ENCODE data around the gene NTN1. TPM values are rescaled to one million over a fixed set of nuclear protein-coding genes. Genes with fewer than 3 reads are reported as not detected.

NTN1 gene
- total RNA-seq, 1 experiment from 2014 or later: 4.2 TPM

DNA sequence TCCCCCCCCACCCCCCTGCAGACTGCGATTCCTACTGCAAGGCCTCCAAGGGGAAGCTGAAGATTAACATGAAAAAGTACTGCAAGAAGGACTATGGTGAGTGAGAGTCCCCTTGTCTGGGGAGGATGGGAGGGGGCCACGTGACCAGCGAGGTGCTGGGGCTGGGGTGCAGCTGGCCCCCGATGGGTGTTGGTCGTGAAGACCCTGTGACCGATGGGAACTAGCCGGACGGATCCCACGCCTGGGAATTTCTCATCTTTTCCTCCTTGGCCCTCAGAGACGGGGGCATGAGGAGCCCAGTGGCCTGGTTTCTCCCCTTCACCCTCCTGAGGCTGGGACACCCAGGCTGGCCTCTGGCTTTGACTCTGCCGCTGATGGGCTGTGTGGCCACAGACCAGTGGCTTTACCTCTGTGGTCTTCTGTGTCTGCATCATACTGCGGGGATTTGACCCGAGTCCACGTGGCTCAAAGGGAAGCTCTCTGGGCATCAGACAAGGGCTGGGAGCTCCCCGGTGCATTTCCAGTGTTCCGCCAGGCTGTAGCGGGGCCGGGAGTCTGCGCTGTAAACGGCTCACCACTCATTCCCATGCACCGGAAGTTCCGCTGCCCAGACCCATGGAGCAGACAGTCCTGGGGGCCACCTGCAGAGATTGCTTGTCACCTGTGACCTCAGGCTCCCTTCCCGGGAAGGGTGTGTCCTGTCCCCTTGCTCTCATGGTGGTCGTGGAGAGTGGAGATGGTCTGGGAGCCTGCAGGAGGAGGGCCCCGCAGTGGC lies 200.0 kb downstream of the NTN1 start:
- H3K36me3 ChIP-seq (ENCODE audit: control insufficient read depth in 1 of 2, insufficient read depth in 2 of 2, low read length in 2 of 2): no peaks in the 10 kb centered on the region
- H3K79me2 ChIP-seq (ENCODE audit: insufficient read depth, low read length): no peaks in the 10 kb centered on the region
- no peak overlapping the region for H3K27ac ChIP-seq (ENCODE audit: low read depth, low read length)
- no peaks in the 10 kb centered on the region for H3K9me2 ChIP-seq (ENCODE audit: insufficient read depth)
- TF ChIP-seq SRF (IDR thresholded peaks at IDR 0.05; ENCODE audit: low read depth) (no peak), POLR2AphosphoS5 (IDR thresholded peaks at IDR 0.05; ENCODE audit: low read depth, low read length) (no peak), ZNF274 (IDR thresholded peaks at IDR 0.05; ENCODE audit: low read depth, low read length) (no peak), TCF7L2 (IDR thresholded peaks at IDR 0.05; ENCODE audit: borderline replicate concordance, extremely low read depth, insufficient read depth, insufficient read length) (no peak), SIN3A (IDR thresholded peaks at IDR 0.05; ENCODE audit: low read depth) (no peak), RAD21 (IDR thresholded peaks at IDR 0.05; ENCODE audit: low read depth) (no peak), EZH2phosphoT487 (IDR thresholded peaks at IDR 0.05; ENCODE audit: borderline replicate concordance) (no peak), ELF1 (IDR thresholded peaks at IDR 0.05; ENCODE audit: borderline replicate concordance, low read depth) (no peak), SP1 (IDR thresholded peaks at IDR 0.05; ENCODE audit: low read depth) (no peak), EZH2 (IDR thresholded peaks at IDR 0.05) (no peak)
- TF ChIP-seq, protein P1, sequence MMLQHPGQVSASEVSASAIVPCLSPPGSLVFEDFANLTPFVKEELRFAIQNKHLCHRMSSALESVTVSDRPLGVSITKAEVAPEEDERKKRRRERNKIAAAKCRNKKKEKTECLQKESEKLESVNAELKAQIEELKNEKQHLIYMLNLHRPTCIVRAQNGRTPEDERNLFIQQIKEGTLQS (IDR thresholded peaks at IDR 0.05): no peak
- peaks cover 0 to 2% of the 10 kb centered on the region in 2 experiments; a peak in 2 of 4 replicates for H3K9me3 ChIP-seq (ENCODE audit: control insufficient read depth in 1 of 2, insufficient read depth in 1 of 2, low read depth in 1 of 2, low read length in 2 of 2)
- H3K9ac ChIP-seq (ENCODE audit: low read length): no peak overlapping the region
- no peaks in the 10 kb centered on the region for H3K4me1 ChIP-seq (ENCODE audit: control insufficient read depth in 1 of 2, insufficient read depth in 2 of 2, low read length in 2 of 2)
- intact Hi-C loops (cut with micrococcal nuclease): no loop called here
- ATAC-seq (no peak), DNase-seq (ENCODE audit: low read depth, low spot score) (no peak)
- no peaks in the 10 kb centered on the region for H4K20me1 ChIP-seq (ENCODE audit: insufficient read depth)
- H3K27me3 ChIP-seq (ENCODE audit: insufficient read depth, low read length): no peaks in the 10 kb centered on the region
- ChIA-PET POLR2A (no interaction called here), RAD21 (ENCODE audit: low non-redundant PET in 1 of 2, low total read pairs in 2 of 2, uncharacterized antibody in 2 of 2, unreplicated experiment in 2 of 2) (no interaction called here), CTCF (no interaction called here)
- no peak overlapping the region for H2AFZ ChIP-seq (ENCODE audit: low read depth, low read length, poor library complexity, severe bottlenecking)
- no TSS peak for BruUV-seq (replicated peaks)
- no peak overlapping the region for H3K4me2 ChIP-seq (ENCODE audit: low read length)
- no peak overlapping the region for H3K4me3 ChIP-seq (replicated peaks in 1 of 2; ENCODE audit: low read depth in 1 of 2, low read length in 2 of 2)

DNA sequence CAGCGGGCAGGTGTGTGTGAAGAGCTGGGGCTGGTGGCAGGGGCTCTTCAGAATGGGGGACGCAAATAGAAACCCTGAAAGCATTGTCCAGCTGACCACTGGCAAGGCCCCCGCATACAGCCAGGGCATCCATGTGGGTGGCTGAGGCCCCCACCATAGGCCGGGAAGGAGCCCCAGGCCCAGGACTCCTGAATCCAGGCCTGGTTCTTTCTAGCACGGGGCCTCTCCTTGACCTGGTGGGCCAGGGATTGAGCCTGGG lies 200.5 kb downstream of the NTN1 start:
- no peaks in the 10 kb centered on the region for H3K27me3 ChIP-seq (ENCODE audit: insufficient read depth, low read length)
- H4K20me1 ChIP-seq (ENCODE audit: insufficient read depth): no peaks in the 10 kb centered on the region
- no peak for DNase-seq (ENCODE audit: low read depth, low spot score)
- ChIA-PET CTCF (no interaction called here), POLR2A (no interaction called here), RAD21 (ENCODE audit: low non-redundant PET in 1 of 2, low total read pairs in 2 of 2, uncharacterized antibody in 2 of 2, unreplicated experiment in 2 of 2) (no interaction called here)
- H3K36me3 ChIP-seq (ENCODE audit: control insufficient read depth in 1 of 2, insufficient read depth in 2 of 2, low read length in 2 of 2): no peaks in the 10 kb centered on the region
- no peak overlapping the region for H3K4me2 ChIP-seq (ENCODE audit: low read length)
- H3K9ac ChIP-seq (ENCODE audit: low read length): no peak overlapping the region
- no peaks in the 10 kb centered on the region for H3K4me1 ChIP-seq (ENCODE audit: control insufficient read depth in 1 of 2, insufficient read depth in 2 of 2, low read length in 2 of 2)
- no peaks in the 10 kb centered on the region for H3K79me2 ChIP-seq (ENCODE audit: insufficient read depth, low read length)
- TF ChIP-seq CBX3 (IDR thresholded peaks at IDR 0.05; ENCODE audit: low read depth): no peak
- TF ChIP-seq EGR1 (IDR thresholded peaks at IDR 0.05; ENCODE audit: low read depth): no peak
- no peak for TF ChIP-seq POLR2AphosphoS5 (IDR thresholded peaks at IDR 0.05; ENCODE audit: low read depth, low read length)
- TF ChIP-seq YY1 (IDR thresholded peaks at IDR 0.05; ENCODE audit: extremely low read depth, insufficient replicate concordance, low read depth, low read length): no peak
- TF ChIP-seq, protein P1 (IDR thresholded peaks at IDR 0.05): no peak
- TF ChIP-seq FOSL1 (IDR thresholded peaks at IDR 0.05; ENCODE audit: low read depth): no peak
- TF ChIP-seq ZNF274 (IDR thresholded peaks at IDR 0.05; ENCODE audit: low read depth, low read length): no peak
- TF ChIP-seq TCF7L2 (IDR thresholded peaks at IDR 0.05; ENCODE audit: borderline replicate concordance, extremely low read depth, insufficient read depth, insufficient read length): no peak
- TF ChIP-seq, protein P2, sequence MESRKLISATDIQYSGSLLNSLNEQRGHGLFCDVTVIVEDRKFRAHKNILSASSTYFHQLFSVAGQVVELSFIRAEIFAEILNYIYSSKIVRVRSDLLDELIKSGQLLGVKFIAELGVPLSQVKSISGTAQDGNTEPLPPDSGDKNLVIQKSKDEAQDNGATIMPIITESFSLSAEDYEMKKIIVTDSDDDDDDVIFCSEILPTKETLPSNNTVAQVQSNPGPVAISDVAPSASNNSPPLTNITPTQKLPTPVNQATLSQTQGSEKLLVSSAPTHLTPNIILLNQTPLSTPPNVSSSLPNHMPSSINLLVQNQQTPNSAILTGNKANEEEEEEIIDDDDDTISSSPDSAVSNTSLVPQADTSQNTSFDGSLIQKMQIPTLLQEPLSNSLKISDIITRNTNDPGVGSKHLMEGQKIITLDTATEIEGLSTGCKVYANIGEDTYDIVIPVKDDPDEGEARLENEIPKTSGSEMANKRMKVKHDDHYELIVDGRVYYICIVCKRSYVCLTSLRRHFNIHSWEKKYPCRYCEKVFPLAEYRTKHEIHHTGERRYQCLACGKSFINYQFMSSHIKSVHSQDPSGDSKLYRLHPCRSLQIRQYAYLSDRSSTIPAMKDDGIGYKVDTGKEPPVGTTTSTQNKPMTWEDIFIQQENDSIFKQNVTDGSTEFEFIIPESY (IDR thresholded peaks at IDR 0.05; ENCODE audit: extremely low read depth, insufficient replicate concordance, low read length): no peak
- no peak for TF ChIP-seq EZH2phosphoT487 (IDR thresholded peaks at IDR 0.05; ENCODE audit: borderline replicate concordance)
- no peak for ATAC-seq
- H3K9me3 ChIP-seq (ENCODE audit: control insufficient read depth in 1 of 2, insufficient read depth in 1 of 2, low read depth in 1 of 2, low read length in 2 of 2): no peaks in the 10 kb centered on the region
- no TSS peak for BruUV-seq (replicated peaks)
- intact Hi-C loops (cut with micrococcal nuclease): no loop called here
- H3K9me2 ChIP-seq (ENCODE audit: insufficient read depth): no peaks in the 10 kb centered on the region
- no peak overlapping the region for H2AFZ ChIP-seq (ENCODE audit: low read depth, low read length, poor library complexity, severe bottlenecking)
- no peak overlapping the region for H3K4me3 ChIP-seq (replicated peaks in 1 of 2; ENCODE audit: low read depth in 1 of 2, low read length in 2 of 2)
- H3K27ac ChIP-seq (ENCODE audit: low read depth, low read length): no peak overlapping the region

Measured in HCT116 (cell line).